ENCODE data around the gene PTDSS2. TPM values are rescaled to one million over a fixed set of nuclear protein-coding genes. Genes with fewer than 3 reads are reported as not detected.

Gene PTDSS2
- total and polyA plus RNA-seq, 9 of the 15 experiments (the other 6 are each of a cell fraction or from before 2014, with no cell fraction given), result 0.45 to 53.9 (median 17.2) TPM

- TF ChIP-seq L3MBTL2 (IDR thresholded peaks at IDR 0.05) (peak; percentile 86), ZFX (CRISPR knock-in tag; IDR thresholded peaks at IDR 0.05) (no peak), ETV1 (tag; conservative IDR thresholded peaks at IDR 0.05; ENCODE audit: low read depth) (0 out of 2 replicates have a peak, but pooled peaks have one; percentile 26), POLR2B (IDR thresholded peaks at IDR 0.05; ENCODE audit: low read depth, partially characterized antibody) (peak; percentile 79), ZNF3 (CRISPR knock-in tag; IDR thresholded peaks at IDR 0.05) (no peak), ZNF592 (IDR thresholded peaks at IDR 0.05) (peak; percentile 88), RBFOX2 (IDR thresholded peaks at IDR 0.05; ENCODE audit: low read depth, low read length) (peak; percentile 95), UBTF (IDR thresholded peaks at IDR 0.05; ENCODE audit: borderline replicate concordance in 1 of 2, low read depth in 2 of 2, low read length in 2 of 2) (peak in 1 of 2 experiments; percentile 79; a peak in 2 of 4 replicates), ERF (CRISPR knock-in tag; IDR thresholded peaks at IDR 0.05) (peak; percentile 67; the same call in 1 of the 2 replicates), ZNF395 (CRISPR knock-in tag; IDR thresholded peaks at IDR 0.05) (peak; percentile 31; the same call in 1 of the 2 replicates), POLR2AphosphoS5 (IDR thresholded peaks at IDR 0.05; ENCODE audit: control insufficient read depth, insufficient read depth, low read depth, low read length) (peak; percentile 38), BHLHE40 (IDR thresholded peaks at IDR 0.05; ENCODE audit: low read length) (peak; percentile 91), TOE1 (IDR thresholded peaks at IDR 0.05; ENCODE audit: borderline replicate concordance) (0 out of 2 replicates have a peak, but pooled peaks have one; percentile 15), TOE1 (CRISPR knock-in tag; IDR thresholded peaks at IDR 0.05; ENCODE audit: borderline replicate concordance, low read depth) (peak; percentile 19; the same call in 1 of the 2 replicates), DPF2 (IDR thresholded peaks at IDR 0.05) (no peak; the same call in 1 of the 2 replicates), ATF4 (CRISPR knock-in tag; IDR thresholded peaks at IDR 0.05) (peak; percentile 45), ETS2 (tag; IDR thresholded peaks at IDR 0.05; ENCODE audit: borderline replicate concordance, poor library complexity, severe bottlenecking) (no peak)
These were observed 56.3 kb downstream of the PTDSS2 start (continued) for GRCh38 chr11:506238-506994.
